Measurements from ENCODE around the gene FCRL4.

DNA sequence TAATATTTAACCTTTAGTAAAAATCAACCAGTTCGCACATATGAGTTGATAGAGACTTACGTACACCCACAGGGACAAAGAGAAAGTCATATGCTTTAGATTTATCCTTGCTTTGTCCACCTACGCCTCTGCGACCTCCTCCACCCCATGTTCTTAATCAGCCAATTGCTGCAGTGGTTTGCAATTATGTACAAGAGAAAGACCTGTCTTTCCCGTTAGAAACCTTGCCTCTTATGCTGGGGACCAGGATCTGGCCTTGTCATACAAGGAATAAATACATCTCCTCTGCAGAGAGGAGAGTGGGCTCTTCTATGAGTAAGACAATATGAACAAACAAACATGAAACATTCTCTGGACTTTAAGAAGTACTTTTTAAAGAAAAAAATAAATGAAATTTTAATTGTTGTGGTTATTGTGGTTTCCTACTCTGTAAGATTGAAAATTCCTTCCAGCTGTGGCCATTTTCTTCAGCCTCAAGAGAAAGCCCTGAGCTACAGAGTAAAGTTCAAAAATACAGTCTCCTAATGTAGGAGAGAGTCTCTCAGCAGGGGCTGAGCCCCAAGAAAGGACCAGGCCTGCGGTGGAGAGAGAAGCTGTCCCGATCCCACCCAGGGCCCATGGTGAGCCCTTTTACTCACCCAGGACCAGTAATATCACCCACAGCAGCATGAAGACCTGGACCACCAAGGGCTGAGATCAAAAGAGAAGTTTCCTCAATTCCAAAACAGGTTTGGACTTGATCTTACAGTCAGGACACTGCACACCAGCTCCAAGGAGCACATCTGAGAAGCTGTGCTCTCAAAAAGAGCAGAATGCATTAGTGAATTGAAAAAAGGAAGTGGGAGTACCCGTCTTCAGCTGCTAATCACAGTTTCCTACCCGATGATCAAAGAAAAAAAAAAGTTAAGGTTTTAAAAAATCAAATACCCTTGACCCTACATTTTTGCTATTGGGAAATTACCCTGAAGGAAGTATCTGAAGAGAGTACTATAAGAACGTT, 45.9 kb downstream of the FCRL4 start, which contains the start of gene FCRL5:
- TF ChIP-seq CTCF (IDR thresholded peaks at IDR 0.05; ENCODE audit: low read length) (no peak), EZH2 (optimal IDR thresholded peaks at IDR 0.05; ENCODE audit: low read depth, low read length) (no peak), EZH2phosphoT487 (IDR thresholded peaks at IDR 0.05; ENCODE audit: low read length) (no peak)

Measured in MM.1S (cell line).